Neural cell (in vitro differentiated cells): ENCODE measurements around the gene WTAP. TPM values are rescaled to one million over a fixed set of nuclear protein-coding genes. Genes with fewer than 3 reads are reported as not detected.

Experiments
- H2AFZ ChIP-seq: fragments of 200-600, 300-800 bp; sonication (generic), shearing (Covaris generic); 2 replicates; pipeline ENCODE4 v1.6.0; 2014; ENCODE audit warnings: low read depth, mild to moderate bottlenecking, antibody characterized with exemption, low read length, moderate library complexity
- H3F3A ChIP-seq: fragments of 200-600 bp; shearing (Covaris generic); 2 replicates; pipeline ENCODE4 v1.6.1; 2016; ENCODE audit warnings: mild to moderate bottlenecking, moderate library complexity, mixed read lengths, antibody characterized with exemption, low read length; ENCODE audit not compliant: insufficient read depth, poor library complexity, severe bottlenecking
- H3K27ac ChIP-seq: fragments of 200-600, 300-800 bp; sonication (generic), shearing (Covaris generic); 2 replicates; pipeline ENCODE4 v1.5.1; 2014; ENCODE audit warnings: mild to moderate bottlenecking, low read length, moderate library complexity
- H3K27me3 ChIP-seq: fragments of 300-800, 200-600 bp; sonication (generic), shearing (Covaris generic); 2 replicates; pipeline ENCODE4 v1.6.0; 2014; ENCODE audit warnings: mild to moderate bottlenecking, low read depth, low read length, moderate library complexity; ENCODE audit not compliant: insufficient read depth
- H3K36me3 ChIP-seq: fragments of 300-800, 200-600 bp; sonication (generic), shearing (Covaris generic); 2 replicates; pipeline ENCODE4 v1.5.1; 2014; ENCODE audit warnings: mild to moderate bottlenecking, antibody characterized with exemption, low read length, moderate library complexity; ENCODE audit not compliant: insufficient read depth
- H3K4me2 ChIP-seq: fragments of 300-800, 200-600 bp; sonication (generic), shearing (Covaris generic); 2 replicates; pipeline ENCODE4 v1.6.0; 2014; ENCODE audit warnings: mild to moderate bottlenecking, low read length
- H3K4me3 ChIP-seq: fragments of 300-800, 200-600 bp; sonication (generic), shearing (Covaris generic); 2 replicates; pipeline ENCODE4 v1.5.1; 2014; ENCODE audit warnings: mild to moderate bottlenecking, low read length, moderate library complexity
- H3K79me2 ChIP-seq: fragments of 200-600 bp; shearing (Covaris generic); replicated peaks from 2 replicates; pipeline ENCODE4 v1.6.0; 2014; ENCODE audit warnings: mild to moderate bottlenecking, low read length, moderate library complexity; ENCODE audit not compliant: insufficient read depth
- H3K9ac ChIP-seq: fragments of 300-800, 200-600 bp; sonication (generic), shearing (Covaris generic); 2 replicates; pipeline ENCODE4 v1.6.1; 2016; ENCODE audit warnings: mild to moderate bottlenecking, low read length, mixed read lengths
- H3K9me2 ChIP-seq: fragments of 200-600 bp; shearing (Covaris generic); 2 replicates; pipeline ENCODE4 v1.6.1; 2016; ENCODE audit warnings: mild to moderate bottlenecking, low read length, mixed read lengths; ENCODE audit not compliant: insufficient read depth
- H3K9me3 ChIP-seq: fragments of 200-600, 300-800 bp; sonication (generic), shearing (Covaris generic); 2 replicates; pipeline ENCODE4 v1.6.1; 2016; ENCODE audit warnings: mild to moderate bottlenecking, mixed run types, low read length, moderate library complexity, mixed read lengths
- H4K20me1 ChIP-seq: fragments of 200-600 bp; shearing (Covaris generic); 2 replicates; pipeline ENCODE4 v1.6.1; 2016; ENCODE audit warnings: mild to moderate bottlenecking, mixed run types; ENCODE audit not compliant: insufficient read depth
- CTCF ChIP-seq: fragments of 450-650 bp; IDR thresholded peaks from 2 replicates; pipeline ENCODE4 v1.5.1; 2014; ENCODE audit warnings: antibody characterized with exemption, mild to moderate bottlenecking, moderate library complexity; ENCODE audit not compliant: poor library complexity, severe bottlenecking
- EP300 ChIP-seq: fragments of 450-650 bp; conservative IDR thresholded peaks from 2 replicates; pipeline ENCODE4 v1.6.1; 2014; ENCODE audit warnings: antibody characterized with exemption, mild to moderate bottlenecking, moderate library complexity; ENCODE audit not compliant: poor library complexity, severe bottlenecking
- EZH2 ChIP-seq: fragments of 200-600, 300-800 bp; shearing (Covaris generic), sonication (generic); IDR thresholded peaks from 2 replicates; pipeline ENCODE4 v1.6.1; 2014; ENCODE audit warnings: antibody characterized with exemption, low read length, borderline replicate concordance, mild to moderate bottlenecking; ENCODE audit not compliant: insufficient read depth, poor library complexity, severe bottlenecking
- MXI1 ChIP-seq: fragments of 450-650 bp; conservative IDR thresholded peaks from 2 replicates; pipeline ENCODE4 v1.6.1; 2014; ENCODE audit warnings: antibody characterized with exemption, mild to moderate bottlenecking; ENCODE audit not compliant: poor library complexity, severe bottlenecking
- POLR2AphosphoS5 ChIP-seq: IDR thresholded peaks from 2 replicates; pipeline ENCODE4 v1.6.1; 2012
- RAD21 ChIP-seq: fragments of 450-650 bp; conservative IDR thresholded peaks from 2 replicates; pipeline ENCODE4 v1.6.1; 2014; ENCODE audit warnings: antibody characterized with exemption, mild to moderate bottlenecking, moderate library complexity
- REST ChIP-seq: IDR thresholded peaks from 2 replicates; pipeline ENCODE4 v1.6.1; 2012; ENCODE audit warnings: borderline replicate concordance
- SMC3 ChIP-seq: fragments of 450-650 bp; conservative IDR thresholded peaks from 2 replicates; pipeline ENCODE4 v1.6.1; 2014; ENCODE audit warnings: antibody characterized with exemption, mild to moderate bottlenecking, moderate library complexity; ENCODE audit not compliant: poor library complexity
- TAF1 ChIP-seq: IDR thresholded peaks from 2 replicates; pipeline ENCODE4 v1.6.1; 2012; ENCODE audit warnings: low read depth
- polyA plus RNA-seq: library from polyadenylated mRNA; depleted of rRNA; stranded (reverse); fragments of >200 nt; gene quantifications from 2 replicates; pipeline ENCODE4 v1.2.3, GENCODE V29; 2014

The WTAP gene
- polyA plus RNA-seq, 1 donor from 2014 or later, result 94.1 TPM

GRCh38 chr6:159686040-159686439, 41.3 kb upstream of the WTAP start:
- Histone ChIP-seq H4K20me1 (no peaks in the 10 kb centered on the region), H3K9me3 (no peaks in the 10 kb centered on the region), H3K9ac (no peak overlapping the region), H3K9me2 (no peaks in the 10 kb centered on the region), H3K27ac (no peak overlapping the region), H3K4me2 (no peak overlapping the region), H3K36me3 (peaks cover 6% of the 10 kb centered on the region), H3K27me3 (no peaks in the 10 kb centered on the region), H2AFZ (no peak overlapping the region), H3K79me2 (peaks cover 27% of the 10 kb centered on the region), H3F3A (no peaks in the 10 kb centered on the region), H3K4me3 (no peak overlapping the region)
- no peak for TF ChIP-seq RAD21
- TF ChIP-seq CTCF, result no peak
- no peak for TF ChIP-seq MXI1

- no peaks in the 10 kb centered on the region for H3F3A ChIP-seq
- no peak overlapping the region for H3K4me2 ChIP-seq
- no peaks in the 10 kb centered on the region for H3K9me3 ChIP-seq
- no peak overlapping the region for H3K9ac ChIP-seq
- H3K36me3 ChIP-seq, result peaks cover 6% of the 10 kb centered on the region
- peaks cover 33% of the 10 kb centered on the region for H3K79me2 ChIP-seq
- H3K27ac ChIP-seq, result no peak overlapping the region
- no peak overlapping the region for H2AFZ ChIP-seq
- TF ChIP-seq POLR2AphosphoS5 (no peak), REST (no peak), EZH2 (no peak), EP300 (no peak), TAF1 (no peak), RAD21 (no peak), MXI1 (no peak), CTCF (no peak), SMC3 (no peak)
- H4K20me1 ChIP-seq, result no peaks in the 10 kb centered on the region
- H3K9me2 ChIP-seq, result no peaks in the 10 kb centered on the region
- H3K4me3 ChIP-seq, result no peak overlapping the region
- H3K27me3 ChIP-seq, result no peaks in the 10 kb centered on the region
Observed at GRCh38 chr6:159686703-159687102, 40.6 kb upstream of the WTAP start.
